Measurements from ENCODE around the gene SDSL.

SDSL gene

DNA sequence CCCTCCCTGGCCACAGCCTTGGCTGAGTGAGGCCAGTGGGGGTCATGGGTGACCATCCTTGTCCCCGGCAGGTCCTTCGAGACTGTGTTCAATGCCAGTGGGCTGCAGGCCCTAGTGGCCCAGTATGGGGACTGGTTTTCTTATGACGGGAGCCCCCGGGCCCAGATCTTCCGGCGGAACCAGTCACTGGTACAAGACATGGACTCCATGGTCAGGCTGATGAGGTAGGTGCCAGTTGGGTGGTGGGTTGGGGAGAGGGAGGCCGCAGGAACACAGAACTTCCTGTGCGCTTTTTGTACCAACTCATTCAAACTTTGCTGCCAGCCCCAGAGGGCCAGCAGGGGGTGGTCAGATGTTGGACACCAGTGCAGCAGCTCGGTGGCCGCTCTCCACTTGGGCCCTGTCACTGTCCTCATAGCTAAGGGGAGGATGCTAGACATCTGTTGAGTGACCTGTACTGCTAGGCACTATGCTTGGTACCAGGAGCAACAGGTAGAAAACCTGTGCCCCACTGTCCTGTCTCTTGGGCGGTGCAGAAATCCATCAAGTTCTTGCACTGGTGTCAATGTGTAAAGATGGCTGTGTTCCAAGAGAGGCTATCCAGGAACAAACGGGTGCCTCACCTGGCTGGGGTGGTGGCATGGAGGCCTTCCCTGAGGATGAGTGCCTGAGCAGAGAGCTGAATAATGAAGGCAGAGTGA, 35.2 kb upstream of the SDSL start:
- TF ChIP-seq SIN3A (IDR thresholded peaks at IDR 0.05; ENCODE audit: borderline replicate concordance, insufficient read depth, low read length) (no peak), TAF1 (IDR thresholded peaks at IDR 0.05; ENCODE audit: borderline replicate concordance, insufficient read depth, low read length) (no peak), FOXP2 (optimal IDR thresholded peaks at IDR 0.05; ENCODE audit: borderline replicate concordance, extremely low read depth, extremely low read length, insufficient read depth) (no peak)
- TF ChIP-seq, protein P1, sequence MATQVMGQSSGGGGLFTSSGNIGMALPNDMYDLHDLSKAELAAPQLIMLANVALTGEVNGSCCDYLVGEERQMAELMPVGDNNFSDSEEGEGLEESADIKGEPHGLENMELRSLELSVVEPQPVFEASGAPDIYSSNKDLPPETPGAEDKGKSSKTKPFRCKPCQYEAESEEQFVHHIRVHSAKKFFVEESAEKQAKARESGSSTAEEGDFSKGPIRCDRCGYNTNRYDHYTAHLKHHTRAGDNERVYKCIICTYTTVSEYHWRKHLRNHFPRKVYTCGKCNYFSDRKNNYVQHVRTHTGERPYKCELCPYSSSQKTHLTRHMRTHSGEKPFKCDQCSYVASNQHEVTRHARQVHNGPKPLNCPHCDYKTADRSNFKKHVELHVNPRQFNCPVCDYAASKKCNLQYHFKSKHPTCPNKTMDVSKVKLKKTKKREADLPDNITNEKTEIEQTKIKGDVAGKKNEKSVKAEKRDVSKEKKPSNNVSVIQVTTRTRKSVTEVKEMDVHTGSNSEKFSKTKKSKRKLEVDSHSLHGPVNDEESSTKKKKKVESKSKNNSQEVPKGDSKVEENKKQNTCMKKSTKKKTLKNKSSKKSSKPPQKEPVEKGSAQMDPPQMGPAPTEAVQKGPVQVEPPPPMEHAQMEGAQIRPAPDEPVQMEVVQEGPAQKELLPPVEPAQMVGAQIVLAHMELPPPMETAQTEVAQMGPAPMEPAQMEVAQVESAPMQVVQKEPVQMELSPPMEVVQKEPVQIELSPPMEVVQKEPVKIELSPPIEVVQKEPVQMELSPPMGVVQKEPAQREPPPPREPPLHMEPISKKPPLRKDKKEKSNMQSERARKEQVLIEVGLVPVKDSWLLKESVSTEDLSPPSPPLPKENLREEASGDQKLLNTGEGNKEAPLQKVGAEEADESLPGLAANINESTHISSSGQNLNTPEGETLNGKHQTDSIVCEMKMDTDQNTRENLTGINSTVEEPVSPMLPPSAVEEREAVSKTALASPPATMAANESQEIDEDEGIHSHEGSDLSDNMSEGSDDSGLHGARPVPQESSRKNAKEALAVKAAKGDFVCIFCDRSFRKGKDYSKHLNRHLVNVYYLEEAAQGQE (IDR thresholded peaks at IDR 0.05; ENCODE audit: insufficient read depth in 1 of 2, low read depth in 2 of 2, low read length in 2 of 2): no peak

DNA sequence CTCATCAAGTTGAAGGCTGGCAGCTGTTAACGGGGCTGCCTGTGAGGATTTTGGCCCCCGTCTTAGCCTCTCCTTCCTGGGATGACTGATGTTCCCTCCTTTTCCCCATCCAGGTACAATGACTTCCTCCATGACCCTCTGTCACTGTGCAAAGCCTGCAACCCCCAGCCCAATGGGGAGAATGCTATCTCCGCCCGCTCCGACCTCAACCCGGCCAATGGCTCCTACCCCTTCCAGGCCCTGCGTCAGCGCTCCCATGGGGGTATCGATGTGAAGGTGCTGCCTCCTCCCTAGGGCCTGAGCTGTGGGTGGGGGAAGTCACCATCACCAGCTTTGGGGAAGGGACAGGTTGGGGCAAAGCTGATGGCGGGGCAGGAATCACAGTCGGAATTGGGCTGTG, 34.5 kb upstream of the SDSL start:
- no peak for TF ChIP-seq TAF1 (IDR thresholded peaks at IDR 0.05; ENCODE audit: borderline replicate concordance, insufficient read depth, low read length)
- no peak for TF ChIP-seq SIN3A (IDR thresholded peaks at IDR 0.05; ENCODE audit: borderline replicate concordance, insufficient read depth, low read length)
- TF ChIP-seq, protein P1 (IDR thresholded peaks at IDR 0.05; ENCODE audit: insufficient read depth in 1 of 2, low read depth in 2 of 2, low read length in 2 of 2): no peak
- no peak for TF ChIP-seq POLR2AphosphoS5 (IDR thresholded peaks at IDR 0.05; ENCODE audit: low read depth, low read length)

DNA sequence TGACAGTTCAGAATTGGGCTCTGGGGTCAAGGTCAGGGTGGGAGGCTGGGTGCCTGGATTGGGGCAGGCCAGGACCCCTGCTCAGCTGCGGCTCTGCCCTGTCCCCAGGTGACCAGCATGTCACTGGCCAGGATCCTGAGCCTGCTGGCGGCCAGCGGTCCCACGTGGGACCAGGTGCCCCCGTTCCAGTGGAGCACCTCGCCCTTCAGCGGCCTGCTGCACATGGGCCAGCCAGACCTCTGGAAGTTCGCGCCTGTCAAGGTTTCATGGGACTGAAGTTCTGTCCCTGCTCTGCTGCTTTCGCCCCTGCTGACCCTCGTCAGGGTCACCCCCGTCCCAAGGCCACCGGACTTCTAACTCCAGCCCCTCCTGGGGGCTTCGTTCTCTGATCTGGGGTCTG, 33.8 kb upstream of the SDSL start:
- TF ChIP-seq, protein P1 (IDR thresholded peaks at IDR 0.05; ENCODE audit: insufficient read depth in 1 of 2, low read depth in 2 of 2, low read length in 2 of 2): no peak
- no peak for TF ChIP-seq SIN3A (IDR thresholded peaks at IDR 0.05; ENCODE audit: borderline replicate concordance, insufficient read depth, low read length)

DNA sequence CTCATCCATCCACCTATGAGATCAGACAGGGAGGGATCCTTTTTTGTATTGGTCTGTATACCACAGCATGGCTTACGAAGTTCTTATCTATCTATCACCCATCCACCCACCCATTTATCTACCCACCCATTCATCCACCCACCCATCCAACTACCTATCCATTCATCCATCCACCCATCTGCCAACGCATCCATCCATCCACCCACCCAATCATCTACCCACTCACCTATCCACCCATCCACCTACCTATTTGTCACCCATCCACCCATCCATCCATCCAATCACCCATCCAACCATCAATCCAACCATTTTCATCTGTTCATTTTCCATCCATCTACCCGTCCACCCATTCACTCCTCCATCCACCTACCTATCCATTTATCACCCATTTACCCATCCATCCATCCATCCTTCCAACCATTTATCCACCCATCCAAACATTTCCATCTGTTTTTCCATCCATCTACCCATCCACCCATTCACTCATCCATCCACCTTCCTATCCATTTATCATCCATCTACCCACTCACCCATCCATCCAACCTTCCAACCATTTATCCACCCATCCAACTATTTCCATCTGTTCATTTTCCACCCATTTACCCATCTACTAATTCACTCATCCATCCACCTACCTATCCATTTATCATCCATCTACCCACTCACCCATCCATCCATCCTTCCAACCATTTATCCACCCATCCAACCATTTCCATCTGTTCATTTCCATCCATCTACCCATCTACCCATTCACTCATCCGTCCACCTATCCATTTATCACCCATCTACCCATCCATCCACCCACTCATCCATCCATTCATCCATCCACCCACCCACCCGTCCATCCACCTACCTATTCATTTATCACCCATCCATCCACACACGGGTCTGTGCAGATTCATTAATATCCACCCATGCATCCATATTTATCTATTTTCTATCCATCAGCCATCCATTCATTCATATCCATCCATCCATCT, 31.8 kb upstream of the SDSL start:
- no peak for TF ChIP-seq SIN3A (IDR thresholded peaks at IDR 0.05; ENCODE audit: borderline replicate concordance, insufficient read depth, low read length)
- TF ChIP-seq POLR2AphosphoS5 (IDR thresholded peaks at IDR 0.05; ENCODE audit: low read depth, low read length): no peak
- no peak for TF ChIP-seq TAF1 (IDR thresholded peaks at IDR 0.05; ENCODE audit: borderline replicate concordance, insufficient read depth, low read length)
- TF ChIP-seq, protein P1 (IDR thresholded peaks at IDR 0.05; ENCODE audit: insufficient read depth in 1 of 2, low read depth in 2 of 2, low read length in 2 of 2): no peak
- TF ChIP-seq FOXP2 (optimal IDR thresholded peaks at IDR 0.05; ENCODE audit: borderline replicate concordance, extremely low read depth, extremely low read length, insufficient read depth): no peak
